GM23338 (cell line): Measurements from ENCODE around the gene TRPC4. TPM values are rescaled to one million over a fixed set of nuclear protein-coding genes. Genes with fewer than 3 reads are reported as not detected.

Experiments
- ATAC-seq: fragments of 200-7000 bp; cut with Tn5 transposase; 3 replicates; pipeline ENCODE4 v1.9.1; 2020
- DNase-seq: peaks from one replicate; pipeline ENCODE4 v3.0.0-alpha.2; 2015; ENCODE audit warnings: low spot score
- H2AFZ ChIP-seq: fragments of 200-600 bp; sonication (generic); 2 replicates; pipeline ENCODE4 v1.8.0; 2016; ENCODE audit warnings: antibody characterized with exemption, mild to moderate bottlenecking, moderate library complexity
- H3F3A ChIP-seq: fragments of 200-600 bp; sonication (generic); replicated peaks from 2 replicates; pipeline ENCODE4 v1.8.0; 2017; ENCODE audit warnings: antibody characterized with exemption, mixed run types, low read depth
- H3K27ac ChIP-seq: fragments of 200-600 bp; sonication (generic); 2 replicates; pipeline ENCODE4 v1.6.1; 2016; ENCODE audit warnings: low read depth
- H3K27me3 ChIP-seq: fragments of 200-600 bp; sonication (generic); 2 replicates; pipeline ENCODE4 v1.8.0; 2016; ENCODE audit warnings: mild to moderate bottlenecking, mixed run types, moderate library complexity; ENCODE audit not compliant: insufficient read depth
- H3K36me3 ChIP-seq: fragments of 200-600 bp; sonication (generic); 2 replicates; pipeline ENCODE4 v1.8.0; 2016; ENCODE audit warnings: mild to moderate bottlenecking; ENCODE audit not compliant: insufficient read depth
- H3K4me1 ChIP-seq: fragments of 200-600 bp; sonication (generic); 2 replicates; pipeline ENCODE4 v1.8.0; 2016; ENCODE audit warnings: mild to moderate bottlenecking, moderate library complexity; ENCODE audit not compliant: insufficient read depth
- H3K4me2 ChIP-seq: fragments of 200-600 bp; sonication (generic); 2 replicates; pipeline ENCODE4 v1.7.1; 2017; ENCODE audit warnings: mixed run types
- H3K4me3 ChIP-seq: fragments of 200-600 bp; sonication (generic); 2 replicates; pipeline ENCODE4 v1.6.1; 2016; ENCODE audit warnings: mixed run types
- H3K79me2 ChIP-seq: fragments of 200-600 bp; sonication (generic); replicated peaks from 2 replicates; pipeline ENCODE4 v1.8.0; 2017; ENCODE audit warnings: mild to moderate bottlenecking; ENCODE audit not compliant: insufficient read depth
- H3K9me2 ChIP-seq: fragments of 200-600 bp; sonication (generic); 2 replicates; pipeline ENCODE4 v1.8.0; 2017; ENCODE audit not compliant: insufficient read depth
- H4K20me1 ChIP-seq: fragments of 200-600 bp; sonication (generic); replicated peaks from 2 replicates; pipeline ENCODE4 v1.8.0; 2017; ENCODE audit warnings: mild to moderate bottlenecking; ENCODE audit not compliant: insufficient read depth
- H3K27ac Mint-ChIP-seq: 2 replicates; pipeline ENCODE4 v1.8.0; 2020; ENCODE audit warnings: inconsistent platforms, mild to moderate bottlenecking, moderate library complexity, mixed read lengths
- H3K27me3 Mint-ChIP-seq: 3 replicates; pipeline ENCODE4 v1.8.0; 2022; ENCODE audit warnings: low read depth, mild to moderate bottlenecking, moderate library complexity, mixed read lengths, inconsistent platforms; ENCODE audit not compliant: insufficient read depth, poor library complexity
- H3K36me3 Mint-ChIP-seq: 3 replicates; pipeline ENCODE4 v1.8.0; 2021; ENCODE audit warnings: low read depth, mild to moderate bottlenecking, inconsistent platforms, moderate library complexity, mixed read lengths
- H3K4me1 Mint-ChIP-seq: 3 replicates; pipeline ENCODE4 v1.8.0; 2020; ENCODE audit warnings: mild to moderate bottlenecking, inconsistent platforms, mixed read lengths
- H3K4me3 Mint-ChIP-seq: 3 replicates; pipeline ENCODE4 v1.8.0; 2021; ENCODE audit warnings: moderate library complexity, mild to moderate bottlenecking, inconsistent platforms, mixed read lengths
- H3K9me3 Mint-ChIP-seq: 3 replicates; pipeline ENCODE4 v1.8.0; 2020; ENCODE audit warnings: moderate library complexity, mild to moderate bottlenecking, inconsistent platforms, mixed read lengths
- CREB1 ChIP-seq: fragments of 250-450 bp; sonication (Bioruptor Pico); IDR thresholded peaks from 2 replicates; pipeline ENCODE4 v1.5.0; 2020; ENCODE audit warnings: low read depth, mild to moderate bottlenecking, moderate library complexity
- EZH2 ChIP-seq: fragments of 200-600 bp; sonication (generic); IDR thresholded peaks from one replicate; pipeline ENCODE4 v1.8.0; 2017; ENCODE audit warnings: antibody characterized with exemption, mild to moderate bottlenecking, low read depth; ENCODE audit not compliant: unreplicated experiment
- EZH2phosphoT487 ChIP-seq: fragments of 200-600 bp; sonication (generic); IDR thresholded peaks from one replicate; pipeline ENCODE4 v1.8.1; 2018; ENCODE audit warnings: antibody characterized with exemption; ENCODE audit not compliant: unreplicated experiment
- NANOG ChIP-seq: IDR thresholded peaks from 2 replicates; pipeline ENCODE4 v1.6.1; 2016; ENCODE audit warnings: antibody characterized with exemption, borderline replicate concordance
- POLR2AphosphoS5 ChIP-seq: IDR thresholded peaks from 2 replicates; pipeline ENCODE4 v1.6.1; 2016; ENCODE audit warnings: antibody characterized with exemption, low read depth
- STAT1 ChIP-seq: IDR thresholded peaks from one replicate; pipeline ENCODE4 v1.6.1; 2016; ENCODE audit warnings: antibody characterized with exemption; ENCODE audit not compliant: unreplicated experiment
- ZNF114 ChIP-seq: fragments of 250-450 bp; sonication (Bioruptor Pico); IDR thresholded peaks from 2 replicates; pipeline ENCODE4 v1.5.0; 2020; ENCODE audit warnings: mild to moderate bottlenecking, moderate library complexity
- ZNF331 ChIP-seq: fragments of 250-450 bp; sonication (Bioruptor Pico); IDR thresholded peaks from 2 replicates; pipeline ENCODE4 v1.5.0; 2020; ENCODE audit warnings: low read depth, mild to moderate bottlenecking, moderate library complexity
- polyA plus RNA-seq: library from polyadenylated mRNA; unstranded; fragments of >200 nt; fragmentation: Nextera tagmentation; extraction: Ambion mirVana; gene quantifications from 2 replicates; pipeline ENCODE4 v1.2.1, GENCODE V29; 2016
- total RNA-seq: library from RNA; depleted of rRNA; stranded (reverse); fragments of >200 nt; shearing (Covaris generic); gene quantifications from 2 replicates; pipeline ENCODE4 v1.2.3, GENCODE V29; 2014
- TF ChIP-seq, protein P1 (sequence below): IDR thresholded peaks from one replicate; pipeline ENCODE4 v1.6.1; 2018; ENCODE audit warnings: antibody characterized with exemption; ENCODE audit not compliant: unreplicated experiment
- TF ChIP-seq, protein P2 (sequence below), 2 experiments: fragments of 200-600 bp in 1 of 2; sonication (generic) in 1 of 2; conservative IDR thresholded peaks; 2 replicates each; pipeline versions ENCODE4 v1.5.1 to v1.6.1; 2016 to 2017; ENCODE audit warnings: antibody characterized with exemption in 2 of 2, low read depth in 2 of 2, mild to moderate bottlenecking in 2 of 2, moderate library complexity in 1 of 2

TRPC4 gene
- total and polyA plus RNA-seq, 2 experiments from 2014 or later = 1.1 to 2.1 TPM

DNA sequence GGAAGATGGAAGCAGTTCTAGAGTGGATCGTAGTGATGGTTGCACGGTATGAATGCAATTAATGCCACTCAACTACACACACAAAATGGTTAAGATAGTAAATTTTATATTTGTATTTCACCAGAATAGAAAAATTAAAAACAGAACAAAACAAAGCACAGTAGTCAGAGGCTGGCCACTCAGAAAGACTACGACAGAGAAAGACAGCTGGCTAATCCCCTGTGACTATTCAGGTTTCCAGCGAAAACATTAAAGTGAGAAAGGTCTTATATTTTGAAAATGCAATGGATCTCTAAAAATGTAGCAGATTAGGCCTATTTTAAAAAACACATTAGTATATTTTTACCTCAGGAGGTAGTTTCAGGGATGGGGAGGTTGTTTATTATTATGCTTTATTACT is 139.7 kb downstream of the TRPC4 start (continued):
- TF ChIP-seq, protein P1, sequence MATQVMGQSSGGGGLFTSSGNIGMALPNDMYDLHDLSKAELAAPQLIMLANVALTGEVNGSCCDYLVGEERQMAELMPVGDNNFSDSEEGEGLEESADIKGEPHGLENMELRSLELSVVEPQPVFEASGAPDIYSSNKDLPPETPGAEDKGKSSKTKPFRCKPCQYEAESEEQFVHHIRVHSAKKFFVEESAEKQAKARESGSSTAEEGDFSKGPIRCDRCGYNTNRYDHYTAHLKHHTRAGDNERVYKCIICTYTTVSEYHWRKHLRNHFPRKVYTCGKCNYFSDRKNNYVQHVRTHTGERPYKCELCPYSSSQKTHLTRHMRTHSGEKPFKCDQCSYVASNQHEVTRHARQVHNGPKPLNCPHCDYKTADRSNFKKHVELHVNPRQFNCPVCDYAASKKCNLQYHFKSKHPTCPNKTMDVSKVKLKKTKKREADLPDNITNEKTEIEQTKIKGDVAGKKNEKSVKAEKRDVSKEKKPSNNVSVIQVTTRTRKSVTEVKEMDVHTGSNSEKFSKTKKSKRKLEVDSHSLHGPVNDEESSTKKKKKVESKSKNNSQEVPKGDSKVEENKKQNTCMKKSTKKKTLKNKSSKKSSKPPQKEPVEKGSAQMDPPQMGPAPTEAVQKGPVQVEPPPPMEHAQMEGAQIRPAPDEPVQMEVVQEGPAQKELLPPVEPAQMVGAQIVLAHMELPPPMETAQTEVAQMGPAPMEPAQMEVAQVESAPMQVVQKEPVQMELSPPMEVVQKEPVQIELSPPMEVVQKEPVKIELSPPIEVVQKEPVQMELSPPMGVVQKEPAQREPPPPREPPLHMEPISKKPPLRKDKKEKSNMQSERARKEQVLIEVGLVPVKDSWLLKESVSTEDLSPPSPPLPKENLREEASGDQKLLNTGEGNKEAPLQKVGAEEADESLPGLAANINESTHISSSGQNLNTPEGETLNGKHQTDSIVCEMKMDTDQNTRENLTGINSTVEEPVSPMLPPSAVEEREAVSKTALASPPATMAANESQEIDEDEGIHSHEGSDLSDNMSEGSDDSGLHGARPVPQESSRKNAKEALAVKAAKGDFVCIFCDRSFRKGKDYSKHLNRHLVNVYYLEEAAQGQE = no peak
- no peak for TF ChIP-seq POLR2AphosphoS5
- TF ChIP-seq, protein P2, sequence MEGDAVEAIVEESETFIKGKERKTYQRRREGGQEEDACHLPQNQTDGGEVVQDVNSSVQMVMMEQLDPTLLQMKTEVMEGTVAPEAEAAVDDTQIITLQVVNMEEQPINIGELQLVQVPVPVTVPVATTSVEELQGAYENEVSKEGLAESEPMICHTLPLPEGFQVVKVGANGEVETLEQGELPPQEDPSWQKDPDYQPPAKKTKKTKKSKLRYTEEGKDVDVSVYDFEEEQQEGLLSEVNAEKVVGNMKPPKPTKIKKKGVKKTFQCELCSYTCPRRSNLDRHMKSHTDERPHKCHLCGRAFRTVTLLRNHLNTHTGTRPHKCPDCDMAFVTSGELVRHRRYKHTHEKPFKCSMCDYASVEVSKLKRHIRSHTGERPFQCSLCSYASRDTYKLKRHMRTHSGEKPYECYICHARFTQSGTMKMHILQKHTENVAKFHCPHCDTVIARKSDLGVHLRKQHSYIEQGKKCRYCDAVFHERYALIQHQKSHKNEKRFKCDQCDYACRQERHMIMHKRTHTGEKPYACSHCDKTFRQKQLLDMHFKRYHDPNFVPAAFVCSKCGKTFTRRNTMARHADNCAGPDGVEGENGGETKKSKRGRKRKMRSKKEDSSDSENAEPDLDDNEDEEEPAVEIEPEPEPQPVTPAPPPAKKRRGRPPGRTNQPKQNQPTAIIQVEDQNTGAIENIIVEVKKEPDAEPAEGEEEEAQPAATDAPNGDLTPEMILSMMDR (conservative IDR thresholded peaks at IDR 0.05; ENCODE audit: low read depth in 2 of 2) = no peak
- no peak for TF ChIP-seq CREB1 (CRISPR knock-in tag)
- TF ChIP-seq NANOG = no peak

DNA sequence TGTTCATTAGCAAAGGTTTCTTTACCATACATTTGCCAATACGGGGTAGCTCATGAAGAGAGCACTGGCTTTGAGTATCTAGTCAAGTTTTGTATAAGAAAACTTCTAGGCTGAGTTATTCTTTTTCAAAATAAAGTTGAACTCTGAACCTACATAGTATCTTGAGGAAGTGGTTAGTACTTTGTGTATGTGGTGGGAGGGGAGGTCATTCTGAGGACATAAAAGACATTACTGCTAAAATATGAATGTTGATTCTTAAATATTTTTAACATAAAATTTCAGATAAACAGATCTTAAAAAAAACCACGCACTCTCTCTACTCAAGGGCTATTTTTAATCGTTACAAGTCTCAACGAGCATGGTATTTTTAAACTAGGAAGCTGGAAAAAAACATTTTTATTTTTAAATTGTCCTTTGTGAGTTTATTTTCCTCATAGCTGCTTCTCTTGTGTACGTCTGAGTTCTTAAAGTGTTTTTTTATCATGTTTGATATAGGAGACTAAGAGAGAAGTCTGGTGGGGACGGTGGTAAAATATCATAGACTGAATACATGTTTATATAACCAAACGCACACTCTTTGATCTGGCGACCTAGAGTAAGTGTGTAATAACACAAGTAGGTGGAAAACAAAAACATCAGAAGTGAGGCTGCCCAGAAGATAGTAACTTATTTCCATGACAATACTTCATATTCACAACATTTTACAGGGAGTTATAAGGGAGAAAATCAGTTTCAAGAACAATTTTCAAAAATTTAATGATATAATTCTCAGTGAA is 153.0 kb downstream of the TRPC4 start:
- no peaks in the 10 kb centered on the region for H3K4me1 Mint-ChIP-seq
- Histone ChIP-seq H3K36me3 (no peaks in the 10 kb centered on the region), H3K79me2 (no peaks in the 10 kb centered on the region), H3K27me3 (no peaks in the 10 kb centered on the region), H2AFZ (no peak overlapping the region), H3K9me2 (no peaks in the 10 kb centered on the region), H4K20me1 (no peaks in the 10 kb centered on the region), H3K4me2 (no peak overlapping the region), H3K4me3 (no peak overlapping the region), H3K27ac (no peak overlapping the region), H3F3A (no peaks in the 10 kb centered on the region), H3K4me1 (no peaks in the 10 kb centered on the region)
- H3K36me3 Mint-ChIP-seq = 0 out of 3 replicates have a peak, but pooled peaks cover 2% of the 10 kb centered on the region
- no peaks in the 10 kb centered on the region for H3K9me3 Mint-ChIP-seq
- H3K4me3 Mint-ChIP-seq = no peak overlapping the region
- no peak overlapping the region; the same call in 1 of the 2 replicates for H3K27ac Mint-ChIP-seq
- TF ChIP-seq STAT1 (no peak), ZNF114 (no peak), EZH2phosphoT487 (no peak)
- DNase-seq (no peak), ATAC-seq (no peak)
- no peaks in the 10 kb centered on the region for H3K27me3 Mint-ChIP-seq

DNA sequence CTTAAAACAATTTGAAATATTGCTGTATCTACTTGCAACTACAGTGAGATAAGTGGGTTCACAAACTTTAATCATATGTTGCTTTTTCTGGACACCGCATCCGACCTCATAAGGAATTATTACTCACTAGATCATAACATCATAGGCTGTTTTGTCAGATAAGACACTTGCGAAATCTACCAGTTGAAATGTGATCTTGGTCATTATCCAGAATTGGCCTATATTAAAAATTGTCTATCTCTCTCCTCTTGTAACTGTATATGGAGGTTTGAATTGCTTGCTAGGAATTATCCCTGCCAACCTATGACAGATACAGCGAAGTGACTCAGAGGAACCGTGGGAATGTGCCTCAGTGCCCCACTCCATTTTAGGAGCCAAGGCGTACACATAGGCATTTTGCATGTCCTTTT is 154.0 kb downstream of the TRPC4 start:
- H3K4me1 Mint-ChIP-seq = no peaks in the 10 kb centered on the region
- H3K9me3 Mint-ChIP-seq = no peaks in the 10 kb centered on the region
- Histone ChIP-seq H3K27ac (no peak overlapping the region), H3K36me3 (no peaks in the 10 kb centered on the region), H2AFZ (no peak overlapping the region), H3K27me3 (no peaks in the 10 kb centered on the region), H3K4me1 (no peaks in the 10 kb centered on the region), H3K4me2 (no peak overlapping the region), H3K9me2 (no peaks in the 10 kb centered on the region), H4K20me1 (no peaks in the 10 kb centered on the region), H3F3A (no peaks in the 10 kb centered on the region), H3K79me2 (no peaks in the 10 kb centered on the region), H3K4me3 (no peak overlapping the region)
- DNase-seq (no peak), ATAC-seq (no peak)
- H3K27ac Mint-ChIP-seq = no peak overlapping the region
- H3K36me3 Mint-ChIP-seq = 0 out of 3 replicates have a peak, but pooled peaks cover 2% of the 10 kb centered on the region
- H3K4me3 Mint-ChIP-seq = no peak overlapping the region
- H3K27me3 Mint-ChIP-seq = no peaks in the 10 kb centered on the region
- TF ChIP-seq, protein P2 (conservative IDR thresholded peaks at IDR 0.05; ENCODE audit: low read depth in 2 of 2) = no peak
- TF ChIP-seq STAT1 (no peak), POLR2AphosphoS5 (no peak), EZH2 (no peak), EZH2phosphoT487 (no peak), ZNF331 (CRISPR knock-in tag) (no peak)
- TF ChIP-seq, protein P1 = no peak
